SU-DHL-6 (cell line): ENCODE results near the gene PCDHA8.

Source experiments
- EZH2phosphoT487 ChIP-seq: fragments of 200-600 bp; sonication (generic), shearing (Covaris generic); conservative IDR thresholded peaks from 2 replicates; pipeline ENCODE4 v1.6.1; 2018; ENCODE audit warnings: mild to moderate bottlenecking, antibody characterized with exemption, low read length, moderate library complexity, mixed read lengths
- TF ChIP-seq, protein P1 (sequence below): fragments of 200-600 bp; sonication (generic); IDR thresholded peaks from one replicate; pipeline ENCODE4 v1.5.1; 2017; ENCODE audit warnings: antibody characterized with exemption, mild to moderate bottlenecking, low read length, moderate library complexity; ENCODE audit not compliant: insufficient read depth, poor library complexity, severe bottlenecking

- TF ChIP-seq, protein P1, sequence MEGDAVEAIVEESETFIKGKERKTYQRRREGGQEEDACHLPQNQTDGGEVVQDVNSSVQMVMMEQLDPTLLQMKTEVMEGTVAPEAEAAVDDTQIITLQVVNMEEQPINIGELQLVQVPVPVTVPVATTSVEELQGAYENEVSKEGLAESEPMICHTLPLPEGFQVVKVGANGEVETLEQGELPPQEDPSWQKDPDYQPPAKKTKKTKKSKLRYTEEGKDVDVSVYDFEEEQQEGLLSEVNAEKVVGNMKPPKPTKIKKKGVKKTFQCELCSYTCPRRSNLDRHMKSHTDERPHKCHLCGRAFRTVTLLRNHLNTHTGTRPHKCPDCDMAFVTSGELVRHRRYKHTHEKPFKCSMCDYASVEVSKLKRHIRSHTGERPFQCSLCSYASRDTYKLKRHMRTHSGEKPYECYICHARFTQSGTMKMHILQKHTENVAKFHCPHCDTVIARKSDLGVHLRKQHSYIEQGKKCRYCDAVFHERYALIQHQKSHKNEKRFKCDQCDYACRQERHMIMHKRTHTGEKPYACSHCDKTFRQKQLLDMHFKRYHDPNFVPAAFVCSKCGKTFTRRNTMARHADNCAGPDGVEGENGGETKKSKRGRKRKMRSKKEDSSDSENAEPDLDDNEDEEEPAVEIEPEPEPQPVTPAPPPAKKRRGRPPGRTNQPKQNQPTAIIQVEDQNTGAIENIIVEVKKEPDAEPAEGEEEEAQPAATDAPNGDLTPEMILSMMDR: no peak
- no peak for TF ChIP-seq EZH2phosphoT487
These were observed 36.2 kb downstream of the PCDHA8 start for GRCh38 chr5:140877262-140877581.
